ENCODE data around the gene FAT1. TPM values are rescaled to one million over a fixed set of nuclear protein-coding genes. Genes with fewer than 3 reads are reported as not detected.
A peak's percentile ranks its signal among the peaks of the same experiment; 100 is the strongest.

The FAT1 gene
- total RNA-seq, 1 donor from 2014 or later: 106 TPM

GRCh38 chr4:186728631-186729271, 5.1 kb upstream of the FAT1 start:
- ATAC-seq (no peak), DNase-seq (no peak)
- TF ChIP-seq CTCF (IDR thresholded peaks at IDR 0.05): no peak
- Histone ChIP-seq H3K9me3 (no peaks in the 10 kb centered on the region), H3K36me3 (no peaks in the 10 kb centered on the region), H3K4me3 (no peak overlapping the region), H3K27me3 (ENCODE audit: low read depth) (peaks cover 12% of the 10 kb centered on the region), H3K27ac (no peak overlapping the region), H3K4me1 (peaks cover 6% of the 10 kb centered on the region)
- intact Hi-C loops (cut with DNase I): no loop called here

DNA sequence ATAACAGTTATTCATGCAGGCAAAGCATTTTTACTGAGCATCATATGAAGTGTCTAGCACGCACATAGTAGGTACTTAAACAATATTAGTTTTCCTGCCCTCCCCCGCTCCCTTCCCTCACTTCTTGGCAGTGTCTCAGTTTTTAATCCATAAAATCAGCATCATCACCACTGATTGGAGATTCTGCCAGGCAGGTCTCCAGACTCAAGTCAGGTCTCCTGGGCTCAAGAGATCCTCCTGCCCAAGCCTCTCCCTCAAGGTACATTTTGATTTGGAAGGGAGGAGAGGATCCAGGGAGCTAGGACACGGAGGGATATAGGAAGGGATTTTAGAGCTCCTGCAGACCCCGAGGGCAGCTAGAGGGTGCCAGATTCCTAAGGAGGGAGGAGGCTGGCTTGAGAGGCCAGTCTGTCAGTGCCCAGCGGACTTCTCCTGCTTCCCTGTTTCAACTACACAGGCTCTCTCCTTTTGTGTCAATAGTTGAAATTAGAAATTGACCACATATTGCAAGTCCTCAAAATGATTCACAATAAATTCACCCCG, 4.4 kb upstream of the FAT1 start:
- Histone ChIP-seq H3K36me3 (no peaks in the 10 kb centered on the region), H3K27ac (no peak overlapping the region), H3K9me3 (no peaks in the 10 kb centered on the region), H3K4me3 (no peak overlapping the region), H3K4me1 (peaks cover 6% of the 10 kb centered on the region), H3K27me3 (ENCODE audit: low read depth) (peaks cover 15% of the 10 kb centered on the region)
- DNase-seq: no peak
- ATAC-seq: no peak
- intact Hi-C loops (cut with DNase I): no loop called here
- no peak for TF ChIP-seq CTCF (IDR thresholded peaks at IDR 0.05)

DNA sequence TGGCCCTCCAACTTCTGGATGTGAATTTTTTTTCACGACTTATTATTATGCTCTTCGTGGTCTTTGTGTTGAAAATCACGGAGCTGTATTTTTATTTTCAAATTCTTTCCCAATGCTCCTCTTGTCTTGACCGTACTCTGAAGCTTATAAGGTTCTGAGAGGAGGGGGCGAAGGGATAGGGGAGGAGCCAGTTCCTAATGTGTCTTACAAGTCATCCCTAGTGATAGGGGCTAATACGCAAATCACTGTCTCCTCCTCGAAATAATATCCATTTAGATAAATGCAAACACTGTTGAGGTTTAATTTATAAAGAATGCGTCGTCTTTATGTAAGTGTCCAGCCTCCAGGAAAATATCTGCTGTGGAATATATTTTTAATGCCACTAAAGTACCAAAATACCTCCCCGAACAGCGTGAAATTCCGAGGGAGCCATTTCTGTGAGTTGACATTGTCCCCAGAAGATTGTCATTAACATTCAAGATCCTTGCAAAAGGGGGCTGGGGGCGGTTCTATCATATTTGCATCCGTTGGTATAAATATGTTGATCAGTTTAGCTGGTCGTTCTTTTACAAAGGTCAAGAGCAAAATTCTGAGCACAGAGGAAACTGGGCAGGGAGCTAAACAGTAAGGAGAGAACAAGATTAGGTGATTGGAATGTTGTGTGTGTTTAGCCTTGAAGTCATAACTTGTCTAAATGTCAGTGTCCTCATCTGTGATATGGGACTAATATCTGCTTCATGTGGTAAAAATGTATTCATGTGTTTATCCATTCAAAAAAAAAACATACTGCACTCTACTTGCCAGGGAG, 3.7 kb upstream of the FAT1 start:
- TF ChIP-seq CTCF (IDR thresholded peaks at IDR 0.05): no peak
- H3K27ac ChIP-seq: peak overlapping the region; percentile 83
- H3K4me1 ChIP-seq: peaks cover 6% of the 10 kb centered on the region
- peak overlapping the region; percentile 77 for H3K4me3 ChIP-seq
- intact Hi-C loops (cut with DNase I): no loop called here
- H3K27me3 ChIP-seq (ENCODE audit: low read depth): peaks cover 17% of the 10 kb centered on the region
- H3K36me3 ChIP-seq: no peaks in the 10 kb centered on the region
- no peaks in the 10 kb centered on the region for H3K9me3 ChIP-seq
- no peak for ATAC-seq
- DNase-seq: no peak

- Histone ChIP-seq H3K4me3 (peak overlapping the region; percentile 77), H3K4me1 (peaks cover 6% of the 10 kb centered on the region), H3K27me3 (ENCODE audit: low read depth) (peaks cover 17% of the 10 kb centered on the region), H3K9me3 (no peaks in the 10 kb centered on the region), H3K36me3 (no peaks in the 10 kb centered on the region), H3K27ac (peak overlapping the region; percentile 83)
- peak; percentile 73 to 80 for ATAC-seq
- intact Hi-C loops (cut with DNase I): no loop called here
- DNase-seq: peak; percentile 65
- TF ChIP-seq CTCF (IDR thresholded peaks at IDR 0.05): peak; percentile 7
These were observed 2.9 kb upstream of the FAT1 start for GRCh38 chr4:186726426-186727168.

All from lower lobe of right lung (tissue), 2 donors.